HepG2 (cell line): ENCODE data around the gene WNT3A. TPM values are rescaled to one million over a fixed set of nuclear protein-coding genes. Genes with fewer than 3 reads are reported as not detected.

Experiments used
- ATAC-seq: fragments of 200-7000 bp; cut with Tn5 transposase; 3 replicates; pipeline ENCODE4 v1.9.1; 2020; ENCODE audit warnings: mild to moderate bottlenecking, moderate library complexity
- BruUV-seq: library from RNA; stranded (reverse); fragments of 400-500 nt; replicated peaks from 2 replicates; lab custom pipeline; 2021; lab: Mats Ljungman, UMichigan
- CTCF ChIA-PET: fragments of 300-600 bp; formaldehyde crosslinking; extraction: SDS; loops from one replicate; lab custom pipeline; 2021; ENCODE audit warnings: low total read pairs, inconsistent platforms, low intra/inter-chr PET ratio; lab: Yijun Ruan, JAX
- POLR2A ChIA-PET: fragments of 350-600 bp; sonication (Branson Sonifier 250); formaldehyde crosslinking; loops from one replicate; lab custom pipeline; 2020; ENCODE audit warnings: antibody characterized with exemption, inconsistent platforms; lab: Yijun Ruan, JAX
- DNase-seq: peaks from one replicate; pipeline ENCODE4 v3.0.0-alpha.2; 2015; ENCODE audit warnings: low spot score
- FAIRE-seq: peaks from 3 replicates; lab custom pipeline; 2011; peaks lifted over from hg19 to GRCh38; lab: Jason Lieb, UNC
- H2AFZ ChIP-seq: one replicate; pipeline ENCODE4 v1.6.1; 2011; ENCODE audit warnings: low read length, inconsistent platforms
- H3K27ac ChIP-seq: fragments of 300-600 bp; 3 replicates; pipeline ENCODE4 v1.8.0; 2011; ENCODE audit warnings: mixed run types, mild to moderate bottlenecking, mixed read lengths, low read length, inconsistent platforms; ENCODE audit not compliant: insufficient read depth; ENCODE audit errors: extremely low read length
- H3K27me3 ChIP-seq, 2 experiments: fragments of 200-600 bp in 1 of 2; 2 replicates in 1 of 2; 3 replicates in 1 of 2; pipeline versions ENCODE4 v1.6.0 to v1.8.0; 2011; ENCODE audit warnings: low read length in 2 of 2, mild to moderate bottlenecking in 2 of 2, moderate library complexity in 2 of 2, inconsistent platforms in 1 of 2; ENCODE audit not compliant: insufficient read depth in 2 of 2, control insufficient read depth in 1 of 2
- H3K36me3 ChIP-seq, 2 experiments: fragments of 200-600 bp in 1 of 2; replicated peaks in 1 of 2; 2 replicates in 1 of 2; 3 replicates in 1 of 2; pipeline versions ENCODE4 v1.5.1 to v1.8.0; 2011; ENCODE audit warnings: low read length in 2 of 2, inconsistent platforms in 1 of 2; ENCODE audit not compliant: insufficient read depth in 2 of 2, control insufficient read depth in 1 of 2
- H3K4me1 ChIP-seq: 2 replicates; pipeline ENCODE4 v1.5.1; 2012; ENCODE audit warnings: low read length, inconsistent platforms; ENCODE audit not compliant: insufficient read depth
- H3K4me2 ChIP-seq: 2 replicates; pipeline ENCODE4 v1.6.0; 2011; ENCODE audit warnings: low read depth, low read length, inconsistent platforms
- H3K4me3 ChIP-seq, 3 experiments: fragments of 200-600 bp in 1 of 3; sonication (generic), shearing (Covaris generic) in 1 of 3; replicated peaks in 1 of 3; 2 replicates each; pipeline ENCODE4 v1.5.1; 2011 to 2016; ENCODE audit warnings: low read length in 3 of 3, inconsistent platforms in 2 of 3, low read depth in 2 of 3, mild to moderate bottlenecking in 2 of 3, control low read depth in 1 of 3, mixed read lengths in 1 of 3; ENCODE audit not compliant: insufficient read depth in 1 of 3
- H3K79me2 ChIP-seq: one replicate; pipeline ENCODE4 v1.6.1; 2011; ENCODE audit warnings: low read length, inconsistent platforms; ENCODE audit not compliant: insufficient read depth
- H3K9ac ChIP-seq: 2 replicates; pipeline ENCODE4 v1.6.0; 2011; ENCODE audit warnings: mild to moderate bottlenecking, low read depth, low read length, inconsistent platforms; ENCODE audit not compliant: insufficient read depth
- H3K9me3 ChIP-seq: 2 replicates; pipeline ENCODE4 v1.5.1; 2012; ENCODE audit warnings: mild to moderate bottlenecking, low read length
- H4K20me1 ChIP-seq: 2 replicates; pipeline ENCODE4 v1.6.0; 2011; ENCODE audit warnings: inconsistent platforms, mild to moderate bottlenecking, low read length, moderate library complexity; ENCODE audit not compliant: insufficient read depth
- CEBPZ ChIP-seq: IDR thresholded peaks from 2 replicates; pipeline ENCODE4 v1.6.1; 2012; ENCODE audit warnings: low read length, improper control_type of control experiment
- KLF11 ChIP-seq: IDR thresholded peaks from 2 replicates; pipeline ENCODE4 v1.6.1; 2016; ENCODE audit warnings: missing compliant biosample characterization
- RFX3 ChIP-seq: IDR thresholded peaks from 2 replicates; pipeline ENCODE4 v1.6.1; 2016; ENCODE audit warnings: missing biosample characterization, missing genetic modification reagents
- RFX5 ChIP-seq: IDR thresholded peaks from 2 replicates; pipeline ENCODE4 v1.6.1; 2011; ENCODE audit warnings: low read depth, low read length, improper control_type of control experiment
- RFXANK ChIP-seq: IDR thresholded peaks from 2 replicates; pipeline ENCODE4 v1.6.1; 2016
- RFXAP ChIP-seq: sonication (generic); formaldehyde crosslinking; IDR thresholded peaks from 2 replicates; pipeline ENCODE4 v1.4.0; 2020; ENCODE audit warnings: missing genetic modification reagents, borderline replicate concordance
- TGIF2 ChIP-seq: IDR thresholded peaks from 2 replicates; pipeline ENCODE4 v1.6.1; 2016; ENCODE audit warnings: control low read depth, missing compliant biosample characterization
- ZMYM2 ChIP-seq: sonication (generic); formaldehyde crosslinking; IDR thresholded peaks from 2 replicates; pipeline ENCODE4 v1.8.0; 2022; ENCODE audit warnings: mild to moderate bottlenecking, missing genetic modification reagents
- ZNF225 ChIP-seq: sonication (generic); formaldehyde crosslinking; IDR thresholded peaks from 2 replicates; pipeline ENCODE4 v1.4.0; 2020; ENCODE audit warnings: mild to moderate bottlenecking, missing genetic modification reagents
- ZNF335 ChIP-seq: sonication (generic); formaldehyde crosslinking; IDR thresholded peaks from 2 replicates; pipeline ENCODE4 v1.4.0; 2020; ENCODE audit warnings: missing genetic modification reagents
- ZNF678 ChIP-seq: sonication (generic); formaldehyde crosslinking; IDR thresholded peaks from 2 replicates; pipeline ENCODE4 v1.4.0; 2020; ENCODE audit warnings: mild to moderate bottlenecking, missing genetic modification reagents
- WGBS: methylation state at CpG from one replicate; pipeline ENCODE4 v1.1.6; 2017; ENCODE audit warnings: low lambda C conversion rate; 5-methylcytosine and 5-hydroxymethylcytosine counted together
- in situ Hi-C: cut with HindIII; loops from 2 replicates; pipeline ENCODE4 v1.10.0; 2017; ENCODE audit warnings: low pct_unique_long_range_greater_than_20kb; ENCODE audit not compliant: extremely low pct_ligation_motif_present
- intact Hi-C: fragments of 100-400 bp; cut with micrococcal nuclease; formaldehyde crosslinking; loops from one replicate; pipeline ENCODE4 v1.10.0; 2022; ENCODE audit not compliant: unreplicated experiment
- polyA plus RNA-seq, 8 experiments: library from polyadenylated mRNA; depleted of rRNA in 3 of 8; stranded (reverse) in 7 of 8; unstranded in 1 of 8; fragments of >200 nt; fragmentation: Illumina TruSeq in 4 of 8; extraction: Trizol in 4 of 8; gene quantifications; 2 replicates each; pipeline versions ENCODE4 v1.2.1 to v1.2.3, GENCODE V29; 2011 to 2016; ENCODE audit warnings: low read depth in 4 of 8, missing spikeins in 1 of 8, mixed read lengths in 1 of 8; ENCODE audit not compliant: insufficient read depth in 1 of 8
- total RNA-seq, 5 experiments: library from RNA; depleted of rRNA; stranded (reverse); fragments of >200 nt; fragmentation: Illumina TruSeq; extraction: Trizol; gene quantifications; 2 replicates each; pipeline ENCODE4 v1.2.3, GENCODE V29; 2016; ENCODE audit warnings: low read depth in 1 of 5
- TF ChIP-seq, protein P1 (sequence below): IDR thresholded peaks from 2 replicates; pipeline ENCODE4 v1.6.1; 2016
- TF ChIP-seq, protein P2 (sequence below): sonication (generic); formaldehyde crosslinking; IDR thresholded peaks from 2 replicates; pipeline ENCODE4 v1.4.0; 2020; ENCODE audit warnings: mild to moderate bottlenecking, missing genetic modification reagents

WNT3A gene
- total and polyA plus RNA-seq, 2 of the 13 experiments (the other 11 are each of a cell fraction or from before 2014, with no cell fraction given), result not detected

DNA sequence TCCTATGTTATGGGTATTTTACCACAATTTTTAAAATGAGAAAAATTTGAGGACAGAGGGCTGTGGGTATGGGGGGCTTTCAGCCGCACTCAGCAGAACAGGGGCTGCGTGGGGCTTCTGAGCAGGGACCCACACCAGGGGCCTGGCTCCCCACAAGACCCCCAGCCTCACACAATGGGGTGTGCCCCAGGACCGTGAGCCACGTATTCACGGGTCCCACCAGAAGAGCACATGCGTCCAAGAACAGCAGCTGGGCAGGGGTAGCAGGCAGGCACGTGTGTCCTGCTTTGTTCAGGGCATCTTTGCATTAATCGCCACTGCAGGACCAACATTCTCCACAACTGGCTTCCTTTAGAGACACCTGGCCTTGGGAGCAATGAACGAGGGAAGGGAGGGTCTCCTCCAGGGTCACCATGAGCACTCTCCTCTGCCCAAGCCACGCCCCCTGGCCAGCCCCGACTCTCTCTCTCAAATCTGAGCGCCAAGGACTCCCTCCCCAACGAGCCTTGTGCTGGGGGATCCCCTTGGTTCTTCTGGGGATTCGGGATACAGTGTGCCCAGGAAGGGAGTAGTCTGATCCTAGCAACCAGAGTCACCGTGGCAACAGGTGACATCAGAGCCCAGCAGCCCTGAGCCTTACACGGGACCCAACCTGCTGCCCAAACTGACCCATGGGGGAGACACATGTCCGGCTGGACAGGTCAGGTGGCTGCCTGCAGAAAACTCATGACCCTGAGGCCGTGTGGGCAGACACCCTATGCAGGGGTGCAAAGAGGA lies 68.3 kb downstream of the WNT3A start:
- H3K4me1 ChIP-seq, result no peaks in the 10 kb centered on the region
- H2AFZ ChIP-seq, result no peak overlapping the region
- BruUV-seq, result no TSS peak
- TF ChIP-seq RFX5, result peak; percentile 97
- TF ChIP-seq RFXAP, result peak; percentile 91
- peak; percentile 97 for TF ChIP-seq RFXANK (CRISPR knock-in tag)
- TF ChIP-seq KLF11 (CRISPR knock-in tag), result no peak
- 0 out of 2 replicates have a peak, but pooled peaks have one; percentile 33 for TF ChIP-seq RFX3
- TF ChIP-seq, all 625 proteins: peak for 4
- DNase-seq, result no peak
- peaks cover 9 to 23% of the 10 kb centered on the region in 2 experiments; a peak in 3 of 5 replicates for H3K27me3 ChIP-seq
- no peaks in the 10 kb centered on the region for H3K79me2 ChIP-seq
- H3K27ac ChIP-seq, result no peak overlapping the region
- no peak overlapping the region for H3K9ac ChIP-seq
- no peaks in the 10 kb centered on the region for H3K9me3 ChIP-seq
- ATAC-seq, result no peak
- no peak overlapping the region for H3K4me2 ChIP-seq
- FAIRE-seq, result no peak
- H3K4me3 ChIP-seq, result no peak overlapping the region
- no peaks in the 10 kb centered on the region; the same call in 1 of the 2 replicates for H4K20me1 ChIP-seq
- ChIA-PET POLR2A (no interaction called here), CTCF (no interaction called here)
- intact Hi-C loops (loop anchor here (1.0 kb wide), 1 partner anchor 76 kb away; no protein-coding TSS in a partner anchor), in situ Hi-C loops (loop anchor here (5.0 kb wide), 1 partner anchor 73 kb away; no protein-coding TSS in a partner anchor)
- no peaks in the 10 kb centered on the region for H3K36me3 ChIP-seq
- 20% methylated on average over 9 of the region's 18 CpGs for WGBS

GRCh38 chr1:228075801-228076271 lies 69.0 kb downstream of the WNT3A start:
- Histone ChIP-seq H3K79me2 (no peaks in the 10 kb centered on the region), H4K20me1 (no peaks in the 10 kb centered on the region; the same call in 1 of the 2 replicates), H3K27ac (no peak overlapping the region), H3K4me2 (no peak overlapping the region), H3K9ac (no peak overlapping the region), H3K4me1 (no peaks in the 10 kb centered on the region; the same call in 1 of the 2 replicates), H3K4me3 (no peak overlapping the region), H3K27me3 (peaks cover 9 to 23% of the 10 kb centered on the region in 2 experiments; a peak in 3 of 5 replicates), H2AFZ (no peak overlapping the region), H3K9me3 (no peaks in the 10 kb centered on the region), H3K36me3 (no peaks in the 10 kb centered on the region)
- intact Hi-C loops (no loop called here), in situ Hi-C loops (loop anchor here (5.0 kb wide), 1 partner anchor 74 kb away; no protein-coding TSS in a partner anchor)
- 10% methylated on average over 2 of the region's 9 CpGs for WGBS
- no peak for FAIRE-seq
- ChIA-PET POLR2A (no interaction called here), CTCF (no interaction called here)
- ATAC-seq, result no peak
- DNase-seq, result no peak
- BruUV-seq, result no TSS peak
- TF ChIP-seq, protein P1, sequence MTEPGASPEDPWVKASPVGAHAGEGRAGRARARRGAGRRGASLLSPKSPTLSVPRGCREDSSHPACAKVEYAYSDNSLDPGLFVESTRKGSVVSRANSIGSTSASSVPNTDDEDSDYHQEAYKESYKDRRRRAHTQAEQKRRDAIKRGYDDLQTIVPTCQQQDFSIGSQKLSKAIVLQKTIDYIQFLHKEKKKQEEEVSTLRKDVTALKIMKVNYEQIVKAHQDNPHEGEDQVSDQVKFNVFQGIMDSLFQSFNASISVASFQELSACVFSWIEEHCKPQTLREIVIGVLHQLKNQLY, result no peak
- TF ChIP-seq ZMYM2 (CRISPR knock-in tag) (no peak), TGIF2 (no peak), ZNF335 (CRISPR knock-in tag) (no peak), ZNF678 (no peak), ZNF225 (CRISPR knock-in tag) (no peak), CEBPZ (no peak)
- TF ChIP-seq, protein P2, sequence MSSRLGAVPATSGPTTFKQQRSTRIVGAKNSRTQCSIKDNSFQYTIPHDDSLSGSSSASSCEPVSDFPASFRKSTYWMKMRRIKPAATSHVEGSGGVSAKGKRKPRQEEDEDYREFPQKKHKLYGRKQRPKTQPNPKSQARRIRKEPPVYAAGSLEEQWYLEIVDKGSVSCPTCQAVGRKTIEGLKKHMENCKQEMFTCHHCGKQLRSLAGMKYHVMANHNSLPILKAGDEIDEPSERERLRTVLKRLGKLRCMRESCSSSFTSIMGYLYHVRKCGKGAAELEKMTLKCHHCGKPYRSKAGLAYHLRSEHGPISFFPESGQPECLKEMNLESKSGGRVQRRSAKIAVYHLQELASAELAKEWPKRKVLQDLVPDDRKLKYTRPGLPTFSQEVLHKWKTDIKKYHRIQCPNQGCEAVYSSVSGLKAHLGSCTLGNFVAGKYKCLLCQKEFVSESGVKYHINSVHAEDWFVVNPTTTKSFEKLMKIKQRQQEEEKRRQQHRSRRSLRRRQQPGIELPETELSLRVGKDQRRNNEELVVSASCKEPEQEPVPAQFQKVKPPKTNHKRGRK (CRISPR knock-in tag), result no peak
